Brain microvascular endothelial cell (primary cell): ENCODE measurements around the gene MYH7B.

Source experiments
- DNase-seq: peaks from one replicate; pipeline ENCODE4 v3.0.0-alpha.2; 2020
- H3K27ac ChIP-seq: fragments of 250-450 bp; sonication (Bioruptor Pico); 2 replicates; pipeline ENCODE4 v1.5.1; 2020; ENCODE audit warnings: mild to moderate bottlenecking, moderate library complexity
- H3K27me3 ChIP-seq: fragments of 250-450 bp; sonication (Bioruptor Pico); replicated peaks from 2 replicates; pipeline ENCODE4 v1.5.1; 2020; ENCODE audit warnings: mild to moderate bottlenecking
- H3K36me3 ChIP-seq: fragments of 250-450 bp; sonication (Bioruptor Pico); replicated peaks from 2 replicates; pipeline ENCODE4 v1.5.1; 2020; ENCODE audit warnings: mild to moderate bottlenecking
- H3K4me3 ChIP-seq: 2 replicates; pipeline ENCODE4 v1.5.1; 2011; ENCODE audit warnings: low read depth, mild to moderate bottlenecking, control low read depth, low read length, moderate library complexity
- in situ Hi-C: cut with HindIII; loops from 2 replicates; pipeline ENCODE4 v1.10.0; 2017; ENCODE audit warnings: low sequenced_read_pairs, low pct_ligation_motif_present
- TF ChIP-seq, protein P1 (sequence below): IDR thresholded peaks from 2 replicates; pipeline ENCODE4 v1.5.1; 2011; ENCODE audit warnings: low read depth, mild to moderate bottlenecking, moderate library complexity, low read length, control low read depth, inconsistent platforms; ENCODE audit errors: missing control alignments

Gene MYH7B

DNA sequence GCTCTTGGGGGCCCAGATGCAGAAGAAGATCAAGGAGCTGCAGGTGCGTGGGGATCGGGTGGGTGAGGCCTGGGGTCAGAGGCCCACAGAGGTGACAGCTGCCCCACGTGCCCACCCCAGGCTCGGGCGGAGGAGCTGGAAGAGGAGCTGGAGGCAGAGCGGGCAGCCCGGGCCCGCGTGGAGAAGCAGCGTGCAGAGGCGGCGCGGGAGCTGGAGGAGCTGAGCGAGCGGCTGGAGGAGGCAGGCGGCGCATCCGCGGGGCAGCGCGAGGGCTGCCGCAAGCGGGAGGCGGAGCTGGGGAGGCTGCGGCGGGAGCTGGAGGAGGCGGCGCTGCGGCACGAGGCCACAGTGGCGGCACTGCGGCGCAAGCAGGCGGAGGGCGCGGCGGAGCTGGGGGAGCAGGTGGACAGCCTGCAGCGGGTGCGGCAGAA is 41.5 kb downstream of the MYH7B start:
- TF ChIP-seq, protein P1, sequence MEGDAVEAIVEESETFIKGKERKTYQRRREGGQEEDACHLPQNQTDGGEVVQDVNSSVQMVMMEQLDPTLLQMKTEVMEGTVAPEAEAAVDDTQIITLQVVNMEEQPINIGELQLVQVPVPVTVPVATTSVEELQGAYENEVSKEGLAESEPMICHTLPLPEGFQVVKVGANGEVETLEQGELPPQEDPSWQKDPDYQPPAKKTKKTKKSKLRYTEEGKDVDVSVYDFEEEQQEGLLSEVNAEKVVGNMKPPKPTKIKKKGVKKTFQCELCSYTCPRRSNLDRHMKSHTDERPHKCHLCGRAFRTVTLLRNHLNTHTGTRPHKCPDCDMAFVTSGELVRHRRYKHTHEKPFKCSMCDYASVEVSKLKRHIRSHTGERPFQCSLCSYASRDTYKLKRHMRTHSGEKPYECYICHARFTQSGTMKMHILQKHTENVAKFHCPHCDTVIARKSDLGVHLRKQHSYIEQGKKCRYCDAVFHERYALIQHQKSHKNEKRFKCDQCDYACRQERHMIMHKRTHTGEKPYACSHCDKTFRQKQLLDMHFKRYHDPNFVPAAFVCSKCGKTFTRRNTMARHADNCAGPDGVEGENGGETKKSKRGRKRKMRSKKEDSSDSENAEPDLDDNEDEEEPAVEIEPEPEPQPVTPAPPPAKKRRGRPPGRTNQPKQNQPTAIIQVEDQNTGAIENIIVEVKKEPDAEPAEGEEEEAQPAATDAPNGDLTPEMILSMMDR: no peak
- Histone ChIP-seq H3K36me3 (peaks cover 50% of the 10 kb centered on the region), H3K4me3 (no peak overlapping the region), H3K27me3 (no peaks in the 10 kb centered on the region), H3K27ac (no peak overlapping the region)
- in situ Hi-C loops: no loop called here
- no peak for DNase-seq

DNA sequence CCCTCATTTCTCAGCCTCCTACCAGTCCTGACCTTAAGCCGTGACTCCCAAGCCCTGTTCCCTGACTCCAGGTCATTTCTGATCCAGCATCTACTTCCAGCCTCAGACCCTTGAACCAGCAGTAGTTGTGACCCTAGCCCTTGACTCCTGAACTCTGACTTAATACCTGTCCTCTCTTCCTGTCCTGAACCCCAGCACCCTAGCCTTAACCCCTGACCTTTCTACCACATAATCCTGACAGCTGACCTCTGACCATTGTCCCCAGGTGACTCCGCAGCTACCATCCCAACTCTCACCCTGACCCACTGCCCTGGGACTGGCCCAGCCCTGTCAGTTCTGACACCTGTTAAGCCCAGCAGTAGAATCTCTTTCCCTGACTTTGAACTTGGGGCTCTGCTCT is 42.1 kb downstream of the MYH7B start:
- in situ Hi-C loops: no loop called here
- DNase-seq: no peak
- TF ChIP-seq, protein P1: no peak
- no peaks in the 10 kb centered on the region for H3K27me3 ChIP-seq
- no peak overlapping the region for H3K4me3 ChIP-seq
- peaks cover 55% of the 10 kb centered on the region for H3K36me3 ChIP-seq
- H3K27ac ChIP-seq: no peak overlapping the region

DNA sequence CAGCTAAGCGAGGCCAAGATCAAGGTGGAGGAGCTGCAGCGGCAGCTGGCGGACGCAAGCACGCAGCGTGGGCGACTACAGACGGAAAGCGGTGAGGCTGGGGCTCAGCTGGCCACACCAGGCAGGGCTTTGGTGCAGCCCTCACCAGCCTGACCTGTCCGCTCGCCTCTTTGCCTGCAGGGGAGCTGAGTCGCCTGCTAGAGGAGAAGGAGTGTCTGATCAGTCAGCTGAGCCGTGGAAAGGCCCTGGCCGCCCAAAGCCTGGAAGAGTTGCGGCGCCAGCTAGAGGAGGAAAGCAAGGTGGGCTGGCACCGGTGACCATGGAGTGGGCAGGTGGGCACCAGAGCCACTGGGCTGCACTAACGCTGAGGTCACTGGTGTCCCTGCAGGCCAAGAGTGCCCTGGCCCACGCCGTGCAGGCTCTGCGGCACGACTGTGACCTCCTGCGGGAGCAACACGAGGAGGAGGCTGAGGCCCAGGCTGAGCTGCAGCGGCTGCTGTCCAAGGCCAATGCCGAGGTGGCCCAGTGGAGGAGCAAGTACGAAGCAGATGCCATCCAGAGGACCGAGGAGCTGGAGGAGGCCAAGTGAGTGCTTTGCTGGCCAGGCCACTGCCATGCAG is 42.8 kb downstream of the MYH7B start:
- TF ChIP-seq, protein P1: peak; percentile 1
- H3K27ac ChIP-seq: no peak overlapping the region

DNA sequence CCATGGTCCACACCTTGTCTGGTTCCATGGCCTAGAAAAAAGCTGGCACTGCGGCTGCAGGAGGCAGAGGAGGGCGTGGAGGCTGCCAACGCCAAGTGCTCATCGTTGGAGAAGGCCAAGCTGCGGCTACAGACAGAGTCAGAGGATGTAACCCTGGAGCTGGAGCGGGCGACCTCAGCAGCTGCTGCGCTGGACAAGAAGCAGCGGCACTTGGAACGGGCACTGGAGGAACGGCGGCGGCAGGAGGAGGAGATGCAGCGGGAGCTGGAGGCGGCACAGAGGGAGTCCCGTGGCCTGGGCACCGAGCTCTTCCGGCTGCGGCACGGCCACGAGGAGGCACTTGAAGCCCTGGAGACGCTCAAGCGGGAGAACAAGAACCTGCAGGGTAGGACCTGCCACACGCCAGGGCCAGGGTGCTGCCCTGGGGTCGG is 43.4 kb downstream of the MYH7B start:
- in situ Hi-C loops: no loop called here
- no peak overlapping the region for H3K4me3 ChIP-seq
- TF ChIP-seq, protein P1: no peak
- H3K27me3 ChIP-seq: no peaks in the 10 kb centered on the region
- DNase-seq: no peak
- H3K36me3 ChIP-seq: peaks cover 65% of the 10 kb centered on the region
- no peak overlapping the region for H3K27ac ChIP-seq

More for the DNA sequence above, 42.8 kb downstream of the MYH7B start:
- DNase-seq: no peak
- H3K36me3 ChIP-seq: peaks cover 61% of the 10 kb centered on the region
- no peaks in the 10 kb centered on the region for H3K27me3 ChIP-seq
- in situ Hi-C loops: no loop called here
- H3K4me3 ChIP-seq: no peak overlapping the region

DNA sequence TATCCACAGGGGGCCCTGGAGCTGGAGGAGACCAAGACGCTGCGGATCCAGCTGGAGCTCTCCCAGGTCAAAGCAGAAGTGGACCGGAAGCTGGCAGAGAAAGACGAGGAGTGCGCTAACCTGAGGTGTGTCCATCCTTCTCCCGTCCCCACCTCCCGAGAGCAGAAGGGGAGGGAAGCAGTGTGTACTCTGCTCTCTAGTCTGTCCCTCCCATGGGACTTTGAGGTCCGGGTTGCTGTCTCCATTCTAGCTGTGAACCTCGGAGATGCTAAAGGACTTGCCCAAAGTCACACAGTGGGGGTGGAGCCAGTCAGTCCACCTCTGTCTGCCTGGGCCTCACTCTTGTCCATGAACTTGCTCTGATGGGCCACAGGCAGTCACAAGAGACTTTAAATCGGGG is 44.1 kb downstream of the MYH7B start:
- TF ChIP-seq, protein P1: no peak
- Histone ChIP-seq H3K4me3 (no peak overlapping the region), H3K27me3 (no peaks in the 10 kb centered on the region), H3K36me3 (peaks cover 73% of the 10 kb centered on the region), H3K27ac (no peak overlapping the region)
- in situ Hi-C loops: no loop called here
- no peak for DNase-seq
